Endothelial cell of umbilical vein (primary cell): ENCODE data around the gene DDX46. TPM values are rescaled to one million over a fixed set of nuclear protein-coding genes. Genes with fewer than 3 reads are reported as not detected.

Experiments
- Bru-seq: library from RNA; stranded (reverse); fragments of 400-500 nt; gene quantifications from one replicate; lab custom pipeline; 2021; lab: Mats Ljungman, UMichigan
- BruChase-seq, 2 experiments: library from RNA; stranded (reverse); fragments of 400-500 nt; gene quantifications; one replicate each; lab custom pipeline; 2021; lab: Mats Ljungman, UMichigan
- BruUV-seq: library from RNA; stranded (reverse); fragments of 400-500 nt; replicated peaks from 2 replicates; lab custom pipeline; 2021; lab: Mats Ljungman, UMichigan
- CTCF ChIA-PET: fragments of 300-600, 350-600 bp; sonication (Branson Sonifier 250); formaldehyde crosslinking; loops from one replicate; lab custom pipeline; 2021; ENCODE audit warnings: antibody characterized with exemption, inconsistent platforms; lab: Charles Lee
- POLR2A ChIA-PET: fragments of 300-600, 350-600 bp; sonication (Branson Sonifier 250); formaldehyde crosslinking; loops from one replicate; lab custom pipeline; 2021; ENCODE audit warnings: antibody characterized with exemption, inconsistent platforms; lab: Charles Lee
- DNase-seq: peaks from one replicate; pipeline ENCODE4 v3.0.0-alpha.2; 2011; ENCODE audit warnings: low read depth, low spot score
- FAIRE-seq: peaks from 2 replicates; lab custom pipeline; 2011; peaks lifted over from hg19 to GRCh38; lab: Jason Lieb, UNC
- H2AFZ ChIP-seq: 2 replicates; pipeline ENCODE4 v1.6.0; 2012; ENCODE audit warnings: low read depth, low read length, control low read depth, inconsistent platforms
- H3K27ac ChIP-seq: 2 replicates; pipeline ENCODE4 v1.5.1; 2011; ENCODE audit warnings: low read depth, mild to moderate bottlenecking, control low read depth, low read length, moderate library complexity; ENCODE audit not compliant: insufficient read depth
- H3K27me3 ChIP-seq, 2 experiments: 2 replicates each; pipeline versions ENCODE4 v1.6.0 to v1.6.1; 2011; ENCODE audit warnings: low read length in 2 of 2, mixed read lengths in 1 of 2; ENCODE audit not compliant: control insufficient read depth in 2 of 2, insufficient read depth in 2 of 2
- H3K36me3 ChIP-seq, 2 experiments: 2 replicates in 1 of 2; 3 replicates in 1 of 2; pipeline ENCODE4 v1.5.1; 2011; ENCODE audit warnings: low read length in 2 of 2, mild to moderate bottlenecking in 1 of 2, moderate library complexity in 1 of 2; ENCODE audit not compliant: control insufficient read depth in 2 of 2, insufficient read depth in 2 of 2; ENCODE audit errors: extremely low read depth in 1 of 2
- H3K4me1 ChIP-seq: 3 replicates; pipeline ENCODE4 v1.5.1; 2011; ENCODE audit warnings: mild to moderate bottlenecking, low read length; ENCODE audit not compliant: control insufficient read depth, insufficient read depth; ENCODE audit errors: extremely low read depth
- H3K4me2 ChIP-seq: 2 replicates; pipeline ENCODE4 v1.6.1; 2011; ENCODE audit warnings: low read length, control low read depth, mixed read lengths; ENCODE audit not compliant: insufficient read depth
- H3K4me3 ChIP-seq, 3 experiments: fragments of 200-600 bp in 1 of 3; sonication (generic), shearing (Covaris generic) in 1 of 3; replicated peaks in 1 of 3; 2 replicates each; pipeline ENCODE4 v1.5.1; 2011 to 2016; ENCODE audit warnings: control low read depth in 3 of 3, low read length in 3 of 3, mild to moderate bottlenecking in 2 of 3, inconsistent platforms in 1 of 3, low read depth in 1 of 3, moderate library complexity in 1 of 3; ENCODE audit not compliant: insufficient read depth in 1 of 3
- H3K79me2 ChIP-seq: 2 replicates; pipeline ENCODE4 v1.6.0; 2012; ENCODE audit warnings: low read length, inconsistent platforms; ENCODE audit not compliant: control insufficient read depth, insufficient read depth
- H3K9ac ChIP-seq: replicated peaks from 2 replicates; pipeline ENCODE3; 2011; ENCODE audit warnings: low read length, control low read depth; ENCODE audit not compliant: insufficient read depth; ENCODE audit errors: extremely low read depth
- H3K9me1 ChIP-seq: replicated peaks from 3 replicates; pipeline ENCODE4 v1.6.0; 2011; ENCODE audit warnings: mild to moderate bottlenecking, low read length; ENCODE audit not compliant: control insufficient read depth, insufficient read depth; ENCODE audit errors: extremely low read depth
- H3K9me3 ChIP-seq: replicated peaks from 2 replicates; pipeline ENCODE4 v1.5.1; 2012; ENCODE audit warnings: low read length, inconsistent platforms; ENCODE audit not compliant: control insufficient read depth, insufficient read depth
- H4K20me1 ChIP-seq: replicated peaks from 2 replicates; pipeline ENCODE3; 2011; ENCODE audit warnings: mild to moderate bottlenecking, low read length; ENCODE audit not compliant: control insufficient read depth, insufficient read depth; ENCODE audit errors: extremely low read depth
- CTCF ChIP-seq, 2 donors: IDR thresholded peaks; 1 replicate in 1 of 2; 2 replicates in 1 of 2; pipeline ENCODE4 v1.5.1; 2011; ENCODE audit warnings: low read length in 2 of 2, mild to moderate bottlenecking in 2 of 2, moderate library complexity in 2 of 2, control low read depth in 1 of 2, inconsistent platforms in 1 of 2, low read depth in 1 of 2; ENCODE audit not compliant: insufficient read depth in 1 of 2; ENCODE audit errors: extremely low read depth in 1 of 2
- FOS ChIP-seq: IDR thresholded peaks from 2 replicates; pipeline ENCODE4 v1.6.1; 2011; ENCODE audit warnings: mild to moderate bottlenecking, low read length, moderate library complexity, borderline replicate concordance; ENCODE audit not compliant: insufficient read depth
- GATA2 ChIP-seq: IDR thresholded peaks from 2 replicates; pipeline ENCODE4 v1.7.0; 2011; ENCODE audit warnings: low read depth, mild to moderate bottlenecking, moderate library complexity, mixed read lengths, low read length; ENCODE audit not compliant: insufficient read length, insufficient read depth
- MYC ChIP-seq: IDR thresholded peaks from one replicate; pipeline ENCODE4 v1.6.1; 2011; ENCODE audit warnings: mild to moderate bottlenecking, low read depth, low read length
- POLR2A ChIP-seq: IDR thresholded peaks from 2 replicates; pipeline ENCODE4 v1.6.1; 2012; ENCODE audit warnings: low read depth, mild to moderate bottlenecking, control low read depth, low read length
- POLR2AphosphoS5 ChIP-seq: IDR thresholded peaks from 2 replicates; pipeline ENCODE4 v1.6.1; 2012; ENCODE audit warnings: low read depth, mild to moderate bottlenecking, control low read depth, low read length, moderate library complexity; ENCODE audit not compliant: insufficient read depth
- dilution Hi-C: fragments of 300-500 bp; cut with MboI; formaldehyde crosslinking; loops from one replicate; pipeline ENCODE4 v1.15.0; 2019; ENCODE audit warnings: low sequenced_read_pairs; ENCODE audit not compliant: extremely low pct_ligation_motif_present
- intact Hi-C: fragments of 100-400 bp; cut with micrococcal nuclease; formaldehyde crosslinking; loops from one replicate; pipeline ENCODE4 v1.10.0; 2022
- long read RNA-seq: library from polyadenylated mRNA; stranded (forward); transcript quantifications from one replicate; pipeline ENCODE4 v2.0.0, GENCODE V29; 2021
- polyA minus RNA-seq, 3 experiments: library from RNA; depleted of rRNA, polyadenylated mRNA; stranded (reverse); fragments of >200 nt; gene quantifications; 1 replicate in 1 of 3; 2 replicates in 2 of 3; pipeline ENCODE4 v1.2.3, GENCODE V29; 2011
- polyA plus RNA-seq, 4 experiments: library from polyadenylated mRNA; depleted of rRNA in 3 of 4; stranded (reverse) in 3 of 4; unstranded in 1 of 4; fragments of >200 nt; gene quantifications; 2 replicates each; pipeline versions ENCODE4 v1.2.1 to v1.2.3, GENCODE V29; 2011 to 2012; ENCODE audit warnings: missing spikeins in 1 of 4
- total RNA-seq: library from RNA; stranded (reverse); gene quantifications from 2 replicates; pipeline ENCODE4 v1.2.3, GENCODE V29; 2021

Gene DDX46
- 58.0 and 65.2 TPM in 2 replicates for total RNA-seq
- 8.8 and 16.0 TPM in 2 replicates for polyA plus RNA-seq
- polyA plus RNA-seq (2011; cell fraction: cytosol; rRNA removed), result 18.4 and 19.1 TPM in 2 replicates
- 53.0 and 73.9 TPM in 2 replicates for polyA plus RNA-seq (2011; cell fraction: nucleus; rRNA removed)
- polyA plus RNA-seq (2012), result 42.5 and 57.4 TPM in 2 replicates
- 31.9 and 50.3 TPM in 2 replicates for polyA minus RNA-seq
- 62.3 TPM for polyA minus RNA-seq (2011; cell fraction: cytosol; rRNA and poly(A)+ RNA removed)
- 55.6 and 69.5 TPM in 2 replicates for polyA minus RNA-seq (2011; cell fraction: nucleus; rRNA and poly(A)+ RNA removed)
- Bru-seq, nascent RNA, result percentile 86 among the genes with signal in this experiment
- BruChase-seq, experiment 1, labeled RNA remaining after a 6-hour chase, result percentile 93 among the genes with signal in this experiment
- percentile 85 among the genes with signal in this experiment for BruChase-seq, experiment 2, labeled RNA remaining after a 2-hour chase
- long read RNA-seq, full-length matches to known transcripts, result 115 of 135 reads
- long read RNA-seq, partial matches to known transcripts, result 12 of 135 reads
- long read RNA-seq, other reads (novel, unspliced or antisense), result 8 of 135 reads

- H3K9me3 ChIP-seq, result no peaks in the 10 kb centered on the region
- no peak for TF ChIP-seq GATA2
- no peak for TF ChIP-seq FOS
- TF ChIP-seq CTCF (IDR thresholded peaks at IDR 0.05; ENCODE audit: extremely low read depth in 1 of 2, insufficient read depth in 1 of 2, low read depth in 1 of 2, low read length in 2 of 2), result peak; percentile 84 to 89
- peak; percentile 94 for TF ChIP-seq POLR2A
- TF ChIP-seq MYC, result no peak
- TF ChIP-seq POLR2AphosphoS5, result peak; percentile 97
- no peaks in the 10 kb centered on the region for H4K20me1 ChIP-seq
- DNase-seq (peak; percentile 95), FAIRE-seq (peak; percentile 92)
- H3K36me3 ChIP-seq, result no peaks in the 10 kb centered on the region
- H3K79me2 ChIP-seq, result peaks cover 47% of the 10 kb centered on the region
- no peaks in the 10 kb centered on the region for H3K9me1 ChIP-seq
- H3K4me1 ChIP-seq, result peaks cover 15% of the 10 kb centered on the region
- dilution Hi-C loops (no loop called here), intact Hi-C loops (loop anchor here (1.0 to 5.0 kb wide), 3 partner anchors 20 to 291 kb away; partner anchors contain the start of gene CAMLG)
- H3K9ac ChIP-seq, result peak within 1 kb of the TSS; percentile 86
- H3K4me2 ChIP-seq, result peak within 1 kb of the TSS; percentile 88
- H3K4me3 ChIP-seq, result peak within 1 kb of the TSS; percentile 54 to 87 (median 76)
- peak within 1 kb of the TSS; percentile 45 for H3K27ac ChIP-seq
- peak within 1 kb of the TSS; percentile 85 for H2AFZ ChIP-seq
- ChIA-PET CTCF (interaction anchor here (0.9 to 5.4 kb wide), 5 partner anchors 12 to 146 kb away, joined by 3 to 37 read pairs (median 3); partner anchors contain the start of genes CAMLG and PCBD2), POLR2A (interaction anchor here (0.5 to 1.3 kb wide), 2 partner anchors 20 to 108 kb away, joined by 5 to 10 read pairs; partner anchors contain the start of gene CAMLG)
- H3K27me3 ChIP-seq, result no peaks in the 10 kb centered on the region
- BruUV-seq, result TSS peak; percentile 44
These were observed at the start of gene DDX46 for GRCh38 chr5:134758504-134759341. TSS of gene DDX46 (plus strand) at chr5:134758779. CDS start at chr5:134758939, 160 bp downstream.
